Mesendoderm (in vitro differentiated cells): ENCODE results near the gene GNLY.

Experiments
- DNase-seq: peaks from one replicate; pipeline ENCODE4 v3.0.0; 2013
- H2AK5ac ChIP-seq: 2 replicates; pipeline ENCODE4 v1.6.1; 2013; ENCODE audit warnings: low read length, inconsistent platforms
- H2BK120ac ChIP-seq: 2 replicates; pipeline ENCODE4 v1.6.1; 2013; ENCODE audit warnings: low read depth, mild to moderate bottlenecking, low read length, moderate library complexity, mixed read lengths
- H2BK15ac ChIP-seq: replicated peaks from 2 replicates; pipeline ENCODE4 v1.6.1; 2013; ENCODE audit warnings: low read depth, mild to moderate bottlenecking, moderate library complexity
- H2BK5ac ChIP-seq: 2 replicates; pipeline ENCODE4 v1.6.1; 2013; ENCODE audit warnings: low read length, inconsistent platforms
- H3K18ac ChIP-seq: 2 replicates; pipeline ENCODE4 v1.6.1; 2013; ENCODE audit warnings: mild to moderate bottlenecking, low read length, mixed read lengths
- H3K23ac ChIP-seq: one replicate; pipeline ENCODE4 v1.6.1; 2013; ENCODE audit warnings: low read length
- H3K27ac ChIP-seq: 2 replicates; pipeline ENCODE4 v1.5.1; 2013; ENCODE audit warnings: low read depth, mild to moderate bottlenecking, inconsistent platforms, low read length, moderate library complexity
- H3K27me3 ChIP-seq: 2 replicates; pipeline ENCODE4 v1.6.1; 2013; ENCODE audit warnings: low read length, control low read depth, mild to moderate bottlenecking, inconsistent platforms; ENCODE audit not compliant: insufficient read depth, poor library complexity
- H3K36me3 ChIP-seq: 2 replicates; pipeline ENCODE4 v1.6.1; 2013; ENCODE audit warnings: low read length, inconsistent platforms; ENCODE audit not compliant: control insufficient read depth, insufficient read depth
- H3K4ac ChIP-seq: one replicate; pipeline ENCODE4 v1.6.1; 2013; ENCODE audit warnings: low read depth, mild to moderate bottlenecking, low read length, moderate library complexity
- H3K4me1 ChIP-seq: 2 replicates; pipeline ENCODE4 v1.6.1; 2013; ENCODE audit warnings: low read depth, low read length, inconsistent platforms; ENCODE audit not compliant: control insufficient read depth
- H3K4me2 ChIP-seq: 2 replicates; pipeline ENCODE4 v1.6.1; 2013; ENCODE audit warnings: low read length
- H3K4me3 ChIP-seq: 2 replicates; pipeline ENCODE4 v1.5.1; 2013; ENCODE audit warnings: mild to moderate bottlenecking, low read length
- H3K56ac ChIP-seq: one replicate; pipeline ENCODE4 v1.6.1; 2013; ENCODE audit warnings: low read length
- H3K79me1 ChIP-seq: 2 replicates; pipeline ENCODE4 v1.6.1; 2013; ENCODE audit warnings: low read length, inconsistent platforms
- H3K79me2 ChIP-seq: 2 replicates; pipeline ENCODE4 v1.6.1; 2013; ENCODE audit warnings: mild to moderate bottlenecking, low read length; ENCODE audit not compliant: control insufficient read depth, insufficient read depth
- H3K9ac ChIP-seq: 2 replicates; pipeline ENCODE4 v1.6.1; 2013; ENCODE audit warnings: low read length, inconsistent platforms
- H4K5ac ChIP-seq: one replicate; pipeline ENCODE4 v1.6.1; 2013; ENCODE audit warnings: low read length
- H4K8ac ChIP-seq: one replicate; pipeline ENCODE4 v1.6.1; 2013; ENCODE audit warnings: low read depth, mild to moderate bottlenecking, control low read depth, low read length, moderate library complexity
- WGBS: extraction: QIAGEN DNeasy Blood & Tissue Kit; methylation state at CpG from one replicate; pipeline ENCODE4 v1.1.7; 2013; ENCODE audit warnings: low lambda C conversion rate, missing lambda C conversion rate; ENCODE audit not compliant: insufficient coverage; ENCODE audit errors: extremely low coverage; 5-methylcytosine and 5-hydroxymethylcytosine counted together

Gene GNLY

GRCh38 chr2:85695691-85696668, 1.8 kb downstream of the GNLY start:
- no peak overlapping the region for H4K8ac ChIP-seq
- H2AK5ac ChIP-seq, result no peak overlapping the region
- no peak overlapping the region for H3K23ac ChIP-seq
- H2BK120ac ChIP-seq, result no peak overlapping the region
- no peak overlapping the region for H2BK15ac ChIP-seq
- no peaks in the 10 kb centered on the region for H3K27me3 ChIP-seq
- H3K4me3 ChIP-seq, result no peak overlapping the region
- no peak overlapping the region for H3K18ac ChIP-seq
- peak; percentile 70 for DNase-seq
- no peak overlapping the region for H4K5ac ChIP-seq
- no peak overlapping the region for H3K56ac ChIP-seq
- no peak overlapping the region for H3K27ac ChIP-seq
- no CpG with 5 or more reads among the region's 12 CpGs for WGBS
- no peaks in the 10 kb centered on the region for H3K4me1 ChIP-seq
- no peak overlapping the region for H3K9ac ChIP-seq
- no peaks in the 10 kb centered on the region for H3K36me3 ChIP-seq
- H3K79me2 ChIP-seq, result no peaks in the 10 kb centered on the region
- H2BK5ac ChIP-seq, result no peak overlapping the region
- no peaks in the 10 kb centered on the region for H3K79me1 ChIP-seq
- H3K4me2 ChIP-seq, result no peak overlapping the region
- H3K4ac ChIP-seq, result no peak overlapping the region

GRCh38 chr2:85697096-85697495, 2.9 kb downstream of the GNLY start:
- H2AK5ac ChIP-seq, result no peak overlapping the region
- H4K5ac ChIP-seq, result no peak overlapping the region
- no peak overlapping the region for H3K56ac ChIP-seq
- H2BK15ac ChIP-seq, result no peak overlapping the region
- no peaks in the 10 kb centered on the region for H3K27me3 ChIP-seq
- no peaks in the 10 kb centered on the region for H3K36me3 ChIP-seq
- H3K79me1 ChIP-seq, result no peaks in the 10 kb centered on the region
- no peak overlapping the region for H3K4me2 ChIP-seq
- no peak overlapping the region for H2BK5ac ChIP-seq
- no peaks in the 10 kb centered on the region for H3K79me2 ChIP-seq
- no peak overlapping the region for H3K9ac ChIP-seq
- no peak overlapping the region for H3K18ac ChIP-seq
- no peak overlapping the region for H2BK120ac ChIP-seq
- WGBS, result no CpG with 5 or more reads among the region's 3 CpGs
- no peaks in the 10 kb centered on the region for H3K4me1 ChIP-seq
- no peak overlapping the region for H3K4ac ChIP-seq
- no peak overlapping the region for H3K27ac ChIP-seq
- H3K23ac ChIP-seq, result no peak overlapping the region
- no peak for DNase-seq
- no peak overlapping the region for H4K8ac ChIP-seq
- H3K4me3 ChIP-seq, result no peak overlapping the region

- Histone ChIP-seq H3K27ac (no peak overlapping the region), H3K4me2 (no peak overlapping the region), H3K79me1 (no peaks in the 10 kb centered on the region), H3K56ac (no peak overlapping the region), H2BK120ac (no peak overlapping the region), H4K5ac (no peak overlapping the region), H3K4me1 (no peaks in the 10 kb centered on the region), H2BK15ac (no peak overlapping the region), H3K4me3 (no peak overlapping the region), H4K8ac (no peak overlapping the region), H2BK5ac (no peak overlapping the region), H2AK5ac (no peak overlapping the region), H3K9ac (no peak overlapping the region), H3K27me3 (no peaks in the 10 kb centered on the region), H3K4ac (no peak overlapping the region), H3K23ac (no peak overlapping the region), H3K79me2 (no peaks in the 10 kb centered on the region), H3K18ac (no peak overlapping the region), H3K36me3 (no peaks in the 10 kb centered on the region)
- WGBS, result no CpG with 5 or more reads among the region's 2 CpGs
- DNase-seq, result no peak
These were observed 3.6 kb downstream of the GNLY start for GRCh38 chr2:85697716-85698115.

GRCh38 chr2:85698184-85698879, 4.2 kb downstream of the GNLY start:
- no peak for DNase-seq
- no peaks in the 10 kb centered on the region for H3K36me3 ChIP-seq

GRCh38 chr2:85698880-85699254, 4.7 kb downstream of the GNLY start:
- no peak overlapping the region for H2BK5ac ChIP-seq
- H2BK15ac ChIP-seq, result no peak overlapping the region
- no peaks in the 10 kb centered on the region for H3K79me1 ChIP-seq
- H3K27ac ChIP-seq, result no peak overlapping the region
- no peak overlapping the region for H3K4me2 ChIP-seq
- no peak overlapping the region for H3K9ac ChIP-seq
- no peak for DNase-seq
- H4K5ac ChIP-seq, result no peak overlapping the region
- H3K4me3 ChIP-seq, result no peak overlapping the region
- H3K27me3 ChIP-seq, result no peaks in the 10 kb centered on the region
- no peak overlapping the region for H2BK120ac ChIP-seq
- H3K23ac ChIP-seq, result no peak overlapping the region
- H3K36me3 ChIP-seq, result no peaks in the 10 kb centered on the region
- no peak overlapping the region for H2AK5ac ChIP-seq
- no peak overlapping the region for H3K18ac ChIP-seq
- no peak overlapping the region for H4K8ac ChIP-seq
- no peaks in the 10 kb centered on the region for H3K79me2 ChIP-seq
- no peaks in the 10 kb centered on the region for H3K4me1 ChIP-seq
- no peak overlapping the region for H3K56ac ChIP-seq
- WGBS, result no CpG with 5 or more reads among the region's 8 CpGs
- H3K4ac ChIP-seq, result no peak overlapping the region

More at GRCh38 chr2:85698184-85698879, 4.2 kb downstream of the GNLY start:
- no peaks in the 10 kb centered on the region for H3K4me1 ChIP-seq
- H2AK5ac ChIP-seq, result no peak overlapping the region
- H3K56ac ChIP-seq, result no peak overlapping the region
- H2BK5ac ChIP-seq, result no peak overlapping the region
- no peak overlapping the region for H2BK120ac ChIP-seq
- H3K23ac ChIP-seq, result no peak overlapping the region
- no peak overlapping the region for H4K8ac ChIP-seq
- H3K4me2 ChIP-seq, result no peak overlapping the region
- no CpG with 5 or more reads among the region's 11 CpGs for WGBS
- no peak overlapping the region for H3K18ac ChIP-seq
- no peak overlapping the region for H3K9ac ChIP-seq
- no peak overlapping the region for H2BK15ac ChIP-seq
- H3K4ac ChIP-seq, result no peak overlapping the region
- H3K27me3 ChIP-seq, result no peaks in the 10 kb centered on the region
- no peaks in the 10 kb centered on the region for H3K79me1 ChIP-seq
- no peak overlapping the region for H4K5ac ChIP-seq
- H3K27ac ChIP-seq, result no peak overlapping the region
- no peak overlapping the region for H3K4me3 ChIP-seq
- no peaks in the 10 kb centered on the region for H3K79me2 ChIP-seq
